Measurements from ENCODE around the gene DIAPH2.

DNA sequence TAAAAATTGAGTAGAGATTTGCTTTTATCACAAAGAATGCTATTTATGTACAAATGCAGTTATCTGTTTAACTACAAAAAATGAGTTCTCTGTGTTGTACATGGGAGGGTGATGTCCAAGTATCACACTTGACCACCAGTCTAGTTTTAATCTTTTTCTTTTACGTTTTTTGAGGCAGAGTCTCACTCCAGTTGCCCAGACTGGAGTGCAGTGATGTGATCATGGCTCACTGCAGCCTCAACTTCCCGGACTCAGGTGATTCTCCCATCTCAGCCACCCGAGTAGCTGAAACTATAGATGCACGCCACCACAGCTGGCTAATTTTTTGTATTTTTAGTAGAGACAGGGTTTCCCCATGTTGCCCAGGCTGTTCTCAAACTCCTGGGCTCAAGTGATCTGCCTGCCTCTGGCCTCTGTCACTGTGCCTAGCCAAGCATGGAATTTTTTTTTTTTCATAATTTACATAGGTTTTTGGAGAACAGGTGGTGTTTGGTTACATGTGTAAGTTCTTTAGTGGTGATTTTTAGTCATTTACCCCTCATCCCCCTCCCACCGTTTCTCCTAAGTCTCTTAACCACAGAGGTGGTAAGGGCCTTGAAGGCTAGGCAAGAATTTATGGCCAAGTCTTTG is 151.1 kb downstream of the DIAPH2 start:
- TF ChIP-seq OVOL3 (tag by site-specific recombination; IDR thresholded peaks at IDR 0.05) (no peak), ZNF629 (tag by site-specific recombination; IDR thresholded peaks at IDR 0.05) (no peak)
- TF ChIP-seq, protein P1, sequence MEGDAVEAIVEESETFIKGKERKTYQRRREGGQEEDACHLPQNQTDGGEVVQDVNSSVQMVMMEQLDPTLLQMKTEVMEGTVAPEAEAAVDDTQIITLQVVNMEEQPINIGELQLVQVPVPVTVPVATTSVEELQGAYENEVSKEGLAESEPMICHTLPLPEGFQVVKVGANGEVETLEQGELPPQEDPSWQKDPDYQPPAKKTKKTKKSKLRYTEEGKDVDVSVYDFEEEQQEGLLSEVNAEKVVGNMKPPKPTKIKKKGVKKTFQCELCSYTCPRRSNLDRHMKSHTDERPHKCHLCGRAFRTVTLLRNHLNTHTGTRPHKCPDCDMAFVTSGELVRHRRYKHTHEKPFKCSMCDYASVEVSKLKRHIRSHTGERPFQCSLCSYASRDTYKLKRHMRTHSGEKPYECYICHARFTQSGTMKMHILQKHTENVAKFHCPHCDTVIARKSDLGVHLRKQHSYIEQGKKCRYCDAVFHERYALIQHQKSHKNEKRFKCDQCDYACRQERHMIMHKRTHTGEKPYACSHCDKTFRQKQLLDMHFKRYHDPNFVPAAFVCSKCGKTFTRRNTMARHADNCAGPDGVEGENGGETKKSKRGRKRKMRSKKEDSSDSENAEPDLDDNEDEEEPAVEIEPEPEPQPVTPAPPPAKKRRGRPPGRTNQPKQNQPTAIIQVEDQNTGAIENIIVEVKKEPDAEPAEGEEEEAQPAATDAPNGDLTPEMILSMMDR (tag by site-specific recombination; IDR thresholded peaks at IDR 0.05), result no peak

All from HEK293 (cell line).